SK-N-MC (cell line): ENCODE results near the gene WIZ.

ENCODE experiments used
- DNase-seq: peaks from one replicate; pipeline ENCODE4 v3.0.0-alpha.2; 2011; ENCODE audit warnings: low read depth, low spot score
- H3K27ac ChIP-seq: fragments of 200-600 bp; sonication (generic); 2 replicates; pipeline ENCODE4 v1.5.1; 2016; ENCODE audit warnings: mixed run types
- H3K36me3 ChIP-seq: fragments of 200-600 bp; sonication (generic); 2 replicates; pipeline ENCODE4 v1.6.1; 2017; ENCODE audit warnings: antibody characterized with exemption, low read length, mixed read lengths; ENCODE audit not compliant: insufficient read depth
- H3K4me3 ChIP-seq: fragments of 200-600 bp; sonication (generic); 2 replicates; pipeline ENCODE4 v1.5.1; 2016
- H3K9ac ChIP-seq: fragments of 200-600 bp; sonication (generic); 2 replicates; pipeline ENCODE4 v1.8.0; 2017; ENCODE audit warnings: mixed run types, mixed read lengths; ENCODE audit not compliant: insufficient read length
- H3K9me3 ChIP-seq: fragments of 200-600 bp; sonication (generic); 2 replicates; pipeline ENCODE4 v1.6.1; 2017; ENCODE audit warnings: low read depth, mild to moderate bottlenecking, antibody characterized with exemption, low read length, moderate library complexity, mixed read lengths
- EZH2 ChIP-seq: fragments of 200-600 bp; sonication (generic); IDR thresholded peaks from one replicate; pipeline ENCODE4 v1.6.1; 2017; ENCODE audit warnings: antibody characterized with exemption
- FOXP2 ChIP-seq: optimal IDR thresholded peaks from 2 replicates; pipeline ENCODE3; 2011; ENCODE audit warnings: mild to moderate bottlenecking, moderate library complexity; ENCODE audit not compliant: insufficient read depth; ENCODE audit errors: extremely low read length, control extremely low read depth
- POLR2AphosphoS5 ChIP-seq: IDR thresholded peaks from 2 replicates; pipeline ENCODE4 v1.6.1; 2012; ENCODE audit warnings: mild to moderate bottlenecking, low read depth, low read length, borderline replicate concordance

The WIZ gene

DNA sequence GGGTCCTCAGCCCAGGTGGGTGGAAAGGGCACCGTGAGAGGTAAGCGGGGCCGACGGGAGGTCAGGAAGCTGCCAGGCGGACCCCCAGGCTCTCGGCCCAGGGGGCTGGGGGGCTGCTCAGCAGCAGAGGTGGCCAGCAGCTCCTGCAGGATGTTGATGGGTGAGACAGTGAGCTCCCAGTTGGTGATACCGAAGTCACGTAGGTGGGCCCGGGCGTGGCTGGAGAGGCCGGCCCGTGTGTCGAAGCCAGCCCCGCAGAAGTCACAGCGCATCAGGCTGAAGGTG lies 13.0 kb downstream of the WIZ start:
- no peak overlapping the region for H3K9ac ChIP-seq
- TF ChIP-seq POLR2AphosphoS5: no peak
- TF ChIP-seq EZH2: no peak
- no peak for TF ChIP-seq FOXP2
- no peak for DNase-seq

GRCh38 chr19:15436012-15436825 lies 13.5 kb downstream of the WIZ start:
- H3K4me3 ChIP-seq: no peak overlapping the region
- TF ChIP-seq FOXP2 (no peak), POLR2AphosphoS5 (no peak), EZH2 (no peak)
- H3K36me3 ChIP-seq: no peaks in the 10 kb centered on the region
- no peak overlapping the region for H3K27ac ChIP-seq
- no peak overlapping the region for H3K9ac ChIP-seq
- H3K9me3 ChIP-seq: no peaks in the 10 kb centered on the region
- no peak for DNase-seq

More for the DNA sequence above, 13.0 kb downstream of the WIZ start:
- Histone ChIP-seq H3K36me3 (no peaks in the 10 kb centered on the region), H3K9me3 (no peaks in the 10 kb centered on the region), H3K27ac (no peak overlapping the region), H3K4me3 (no peak overlapping the region)

- TF ChIP-seq EZH2: no peak
- no peak for TF ChIP-seq FOXP2
- TF ChIP-seq POLR2AphosphoS5: no peak
- 0 out of 2 replicates have a peak overlapping the region, but pooled peaks have one; percentile 4 for H3K27ac ChIP-seq
- no peaks in the 10 kb centered on the region for H3K9me3 ChIP-seq
- H3K4me3 ChIP-seq: peak overlapping the region; percentile 97
- H3K36me3 ChIP-seq: peaks cover 11% of the 10 kb centered on the region; the same call in 1 of the 2 replicates
- DNase-seq: no peak
- no peak overlapping the region for H3K9ac ChIP-seq
Measured at GRCh38 chr19:15433519-15434069, 16.2 kb downstream of the WIZ start.

DNA sequence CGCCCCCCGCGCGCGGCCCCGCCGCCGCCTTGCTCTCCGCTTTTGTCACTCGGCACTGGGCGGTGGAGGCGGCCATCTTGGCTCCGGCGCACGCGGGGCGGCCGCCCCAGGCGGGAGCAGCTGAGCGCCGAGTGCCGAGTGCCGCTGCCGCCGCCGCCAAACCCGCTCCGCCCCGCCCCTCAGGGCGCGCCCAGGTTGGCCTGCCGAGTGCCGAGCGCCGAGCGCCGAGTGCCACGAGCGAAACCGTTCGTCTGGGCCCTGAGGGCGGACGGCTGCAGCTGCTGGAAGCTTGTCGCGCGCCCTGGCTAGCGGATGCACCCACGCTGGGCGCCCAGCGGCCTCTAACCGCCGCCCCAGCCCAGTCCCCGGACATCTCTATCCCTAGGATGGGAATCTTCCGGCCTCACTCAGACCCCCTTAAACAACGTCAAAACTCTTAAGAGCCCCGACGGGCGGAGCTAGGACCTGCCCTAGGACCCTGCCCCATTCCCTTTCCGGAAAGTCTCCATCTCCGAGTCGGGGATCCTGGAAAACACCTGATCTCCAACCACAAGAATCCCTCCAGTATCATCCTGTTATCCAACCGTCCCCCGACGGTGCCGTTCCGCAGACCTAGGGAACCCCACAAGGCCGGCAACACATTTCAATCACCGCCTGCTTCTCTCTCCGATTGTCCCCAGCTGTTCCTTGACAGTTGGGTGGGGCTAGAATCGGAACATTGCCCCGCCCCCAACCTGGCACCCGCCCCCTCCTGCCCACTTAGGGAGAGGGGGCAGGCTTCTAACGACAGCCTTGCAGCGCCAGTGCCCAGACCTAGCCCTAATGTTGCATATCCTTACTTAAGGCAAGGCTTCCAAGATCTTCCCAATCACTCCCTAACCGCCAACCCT lies 16.9 kb downstream of the WIZ start:
- TF ChIP-seq FOXP2 (no peak), EZH2 (no peak), POLR2AphosphoS5 (peak; percentile 68)
- peaks cover 13% of the 10 kb centered on the region; the same call in 1 of the 2 replicates for H3K36me3 ChIP-seq
- peak overlapping the region; percentile 77; the same call in 1 of the 2 replicates for H3K27ac ChIP-seq
- H3K9ac ChIP-seq: peak overlapping the region; percentile 77
- DNase-seq: no peak
- peak overlapping the region; percentile 97 for H3K4me3 ChIP-seq
- no peaks in the 10 kb centered on the region for H3K9me3 ChIP-seq

DNA sequence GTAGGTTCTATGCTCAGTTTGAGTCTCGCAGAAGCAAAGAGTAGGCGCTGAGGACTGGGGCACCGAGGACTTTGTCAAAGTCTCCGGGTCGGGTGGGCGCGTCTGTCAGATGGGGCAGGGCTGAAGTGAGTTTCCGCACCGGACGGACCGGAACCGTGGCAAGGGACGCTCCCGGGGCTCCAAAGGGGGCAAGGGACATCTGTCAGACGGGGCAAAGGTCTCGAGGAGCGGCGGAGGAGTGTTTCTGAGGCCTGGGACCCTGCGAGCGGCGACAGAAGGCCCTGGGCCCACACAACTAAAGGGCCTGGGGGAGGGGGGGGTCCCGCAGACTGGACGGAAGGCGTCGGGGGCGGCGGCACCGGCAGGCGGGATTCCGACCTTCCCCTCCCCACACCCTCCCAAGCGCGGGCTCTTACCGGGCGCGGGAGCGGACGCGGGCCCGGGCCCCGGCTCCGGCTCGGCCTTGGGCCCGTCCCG lies 17.7 kb downstream of the WIZ start:
- H3K4me3 ChIP-seq: peak overlapping the region; percentile 85
- H3K9ac ChIP-seq: peak overlapping the region; percentile 95
- no peaks in the 10 kb centered on the region for H3K9me3 ChIP-seq
- peak overlapping the region; percentile 71 for H3K27ac ChIP-seq
- no peak for TF ChIP-seq FOXP2
- no peak for TF ChIP-seq EZH2
- no peak for TF ChIP-seq POLR2AphosphoS5
- no peak for DNase-seq
- peaks cover 21% of the 10 kb centered on the region for H3K36me3 ChIP-seq

GRCh38 chr19:15431396-15432017 lies 18.2 kb downstream of the WIZ start:
- peak overlapping the region; percentile 95 for H3K9ac ChIP-seq
- no peak for TF ChIP-seq FOXP2
- no peak for TF ChIP-seq POLR2AphosphoS5
- TF ChIP-seq EZH2: no peak
- peaks cover 26% of the 10 kb centered on the region for H3K36me3 ChIP-seq
- H3K27ac ChIP-seq: peak overlapping the region; percentile 71; the same call in 1 of the 2 replicates
- H3K4me3 ChIP-seq: peak overlapping the region; percentile 85
- no peaks in the 10 kb centered on the region for H3K9me3 ChIP-seq
- DNase-seq: no peak

DNA sequence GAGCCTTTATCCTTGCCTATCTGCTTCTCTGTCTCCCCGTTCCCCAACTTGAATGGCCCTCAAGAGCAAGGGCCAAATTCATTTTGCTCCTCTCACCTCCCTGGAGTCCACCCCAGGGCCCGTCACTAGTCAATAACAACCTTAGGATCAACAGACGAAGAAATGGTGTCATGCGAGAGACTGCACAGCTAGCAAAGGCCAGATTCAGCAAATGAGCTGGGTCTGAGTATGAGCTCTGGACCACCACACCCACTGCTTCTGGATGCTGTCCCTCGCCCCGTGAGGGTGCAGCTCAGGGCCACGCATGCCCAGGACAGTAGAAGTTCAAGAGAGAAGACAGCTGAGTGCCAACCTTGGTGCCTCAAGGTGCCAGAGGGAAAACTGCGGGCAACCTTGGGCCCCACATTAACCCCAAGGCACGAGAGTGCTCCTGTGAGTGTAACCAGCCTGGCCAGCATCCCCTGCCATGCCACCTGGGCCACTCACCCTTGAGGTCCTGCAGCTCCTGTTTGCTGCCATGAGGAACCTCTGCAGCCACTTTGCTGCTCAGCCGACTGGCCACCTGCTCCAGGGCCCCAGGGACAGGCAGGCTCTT lies 19.1 kb downstream of the WIZ start:
- no peak overlapping the region for H3K9ac ChIP-seq
- H3K27ac ChIP-seq: no peak overlapping the region
- no peak for DNase-seq
- no peaks in the 10 kb centered on the region for H3K9me3 ChIP-seq
- H3K4me3 ChIP-seq: peak overlapping the region; percentile 85
- no peak for TF ChIP-seq FOXP2
- no peak for TF ChIP-seq POLR2AphosphoS5
- TF ChIP-seq EZH2: no peak
- peaks cover 34% of the 10 kb centered on the region for H3K36me3 ChIP-seq
